ENCODE data around the gene FAM219B. TPM values are rescaled to one million over a fixed set of nuclear protein-coding genes. Genes with fewer than 3 reads are reported as not detected.

FAM219B gene
- total RNA-seq, 1 experiment from 2014 or later, result 41.8 TPM

- H3K9me3 ChIP-seq (ENCODE audit: insufficient read depth, low read depth), result no peaks in the 10 kb centered on the region
- H4K20me1 ChIP-seq (ENCODE audit: insufficient read depth), result no peaks in the 10 kb centered on the region
- H3K4me2 ChIP-seq, result 0 out of 2 replicates have a peak overlapping the region, but pooled peaks have one; percentile 2
- no peak overlapping the region for H3K27ac ChIP-seq
- BruUV-seq (replicated peaks), result no TSS peak
- H3F3A ChIP-seq (ENCODE audit: insufficient read depth, low read depth), result peaks cover 9% of the 10 kb centered on the region; the same call in 1 of the 2 replicates
- H2AFZ ChIP-seq, result no peak overlapping the region
- H3K4me1 ChIP-seq (replicated peaks; ENCODE audit: insufficient read depth), result peaks cover 18% of the 10 kb centered on the region
- DNase-seq, result no peak
- no peaks in the 10 kb centered on the region for H3K79me2 ChIP-seq (ENCODE audit: low read depth)
- intact Hi-C loops (cut with micrococcal nuclease; ENCODE audit: unreplicated experiment), result no loop called here
- no peak overlapping the region for H3K4me3 ChIP-seq
- POLR2A ChIA-PET (ENCODE audit: unreplicated experiment), result interaction anchor here (0.6 kb wide), 1 partner anchor 246 kb away, joined by 4 read pairs; no protein-coding TSS in a partner anchor
- TF ChIP-seq EZH2 (IDR thresholded peaks at IDR 0.05; ENCODE audit: low read depth), result no peak
- no peaks in the 10 kb centered on the region for H3K27me3 ChIP-seq (ENCODE audit: insufficient read depth, low read depth)
- H3K9me2 ChIP-seq (ENCODE audit: insufficient read depth), result no peaks in the 10 kb centered on the region
- H3K36me3 ChIP-seq (ENCODE audit: low read depth), result no peaks in the 10 kb centered on the region
- CTCF ChIA-PET, result interaction anchor here (0.7 kb wide), 1 partner anchor 1501 kb away, joined by 3 read pairs; no protein-coding TSS in a partner anchor
Measured at GRCh38 chr15:74884428-74885223, 22.0 kb downstream of the FAM219B start.

DNA sequence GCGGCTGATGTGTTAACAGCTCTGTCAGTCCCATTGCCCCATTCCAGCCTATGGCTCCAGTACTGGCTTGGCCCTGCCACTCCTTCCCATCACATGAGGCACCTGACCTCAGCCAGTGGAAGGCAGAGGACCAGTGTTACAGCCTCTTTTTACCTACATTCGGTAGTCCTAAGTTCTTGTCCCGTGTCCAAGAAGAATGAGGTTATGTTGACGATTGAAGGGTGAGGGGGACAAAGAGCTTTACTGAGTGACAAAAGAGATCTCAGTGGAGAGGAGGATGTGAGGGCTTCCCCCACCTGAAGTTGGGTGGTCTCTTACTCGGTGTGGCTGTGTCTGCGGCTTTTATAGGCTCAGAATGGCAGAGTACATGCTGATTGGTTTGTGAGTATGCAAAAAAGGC lies 24.1 kb downstream of the FAM219B start:
- Histone ChIP-seq H3K27ac (no peak overlapping the region), H3K79me2 (ENCODE audit: low read depth) (no peaks in the 10 kb centered on the region), H3K9me3 (ENCODE audit: insufficient read depth, low read depth) (no peaks in the 10 kb centered on the region), H3K36me3 (ENCODE audit: low read depth) (no peaks in the 10 kb centered on the region), H3K27me3 (ENCODE audit: insufficient read depth, low read depth) (no peaks in the 10 kb centered on the region), H3K4me1 (replicated peaks; ENCODE audit: insufficient read depth) (peaks cover 13% of the 10 kb centered on the region), H3F3A (ENCODE audit: insufficient read depth, low read depth) (peaks cover 9% of the 10 kb centered on the region; the same call in 1 of the 2 replicates), H3K4me3 (no peak overlapping the region), H3K4me2 (no peak overlapping the region), H3K9me2 (ENCODE audit: insufficient read depth) (no peaks in the 10 kb centered on the region), H2AFZ (no peak overlapping the region), H4K20me1 (ENCODE audit: insufficient read depth) (no peaks in the 10 kb centered on the region)
- no TSS peak for BruUV-seq (replicated peaks)
- DNase-seq, result no peak
- ChIA-PET POLR2A (ENCODE audit: unreplicated experiment) (interaction anchor here (0.6 to 0.7 kb wide), 2 partner anchors 11 to 486 kb away, joined by 4 to 6 read pairs; no protein-coding TSS in a partner anchor), CTCF (no interaction called here)
- intact Hi-C loops (cut with micrococcal nuclease; ENCODE audit: unreplicated experiment), result no loop called here
- no peak for TF ChIP-seq CTCF (conservative IDR thresholded peaks at IDR 0.05)
- no peak for TF ChIP-seq EZH2 (IDR thresholded peaks at IDR 0.05; ENCODE audit: low read depth)

DNA sequence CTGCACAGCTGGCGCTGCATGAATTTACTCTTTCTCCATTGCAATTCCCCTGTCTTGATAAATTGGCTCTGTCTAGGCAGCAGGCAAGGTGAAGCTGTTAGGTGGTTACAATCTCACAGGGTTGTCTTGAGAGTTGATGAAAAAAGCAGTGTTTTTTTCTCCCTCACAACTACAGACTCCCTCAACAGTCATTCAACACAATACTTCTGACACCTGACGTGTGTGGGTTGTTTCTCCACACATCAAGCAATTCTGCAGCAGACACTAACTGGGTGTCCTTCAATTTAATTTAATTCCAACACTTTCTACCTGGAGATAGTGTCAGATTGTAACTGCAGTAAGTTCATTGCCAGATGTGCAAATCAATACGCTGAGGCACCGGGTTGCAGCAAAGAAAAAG lies 28.4 kb downstream of the FAM219B start:
- Histone ChIP-seq H3K79me2 (ENCODE audit: low read depth) (no peaks in the 10 kb centered on the region), H2AFZ (no peak overlapping the region), H3K4me2 (no peak overlapping the region), H3K27me3 (ENCODE audit: insufficient read depth, low read depth) (no peaks in the 10 kb centered on the region), H3K4me1 (replicated peaks; ENCODE audit: insufficient read depth) (no peaks in the 10 kb centered on the region; the same call in 1 of the 2 replicates), H3F3A (ENCODE audit: insufficient read depth, low read depth) (peaks cover 2% of the 10 kb centered on the region; the same call in 1 of the 2 replicates), H3K27ac (no peak overlapping the region), H3K36me3 (ENCODE audit: low read depth) (no peaks in the 10 kb centered on the region), H3K4me3 (no peak overlapping the region), H3K9me3 (ENCODE audit: insufficient read depth, low read depth) (no peaks in the 10 kb centered on the region), H4K20me1 (ENCODE audit: insufficient read depth) (no peaks in the 10 kb centered on the region), H3K9me2 (ENCODE audit: insufficient read depth) (no peaks in the 10 kb centered on the region)
- ChIA-PET POLR2A (ENCODE audit: unreplicated experiment) (no interaction called here), CTCF (no interaction called here)
- no peak for DNase-seq
- no TSS peak for BruUV-seq (replicated peaks)
- intact Hi-C loops (cut with micrococcal nuclease; ENCODE audit: unreplicated experiment), result no loop called here
- TF ChIP-seq CTCF (conservative IDR thresholded peaks at IDR 0.05) (no peak), EZH2 (IDR thresholded peaks at IDR 0.05; ENCODE audit: low read depth) (no peak)
